MM.1S (cell line): Measurements from ENCODE around the gene KIF25.

Experiments used
- DNase-seq: peaks from one replicate; pipeline ENCODE4 v3.0.0-alpha.2; 2015
- H2AFZ ChIP-seq: fragments of 300-600 bp; sonication (generic); 2 replicates; pipeline ENCODE4 v1.6.0; 2016; ENCODE audit warnings: antibody characterized with exemption, low read length
- H3F3A ChIP-seq: fragments of 300-600 bp; sonication (generic); 2 replicates; pipeline ENCODE4 v1.6.1; 2016; ENCODE audit warnings: mild to moderate bottlenecking, antibody characterized with exemption, low read length, moderate library complexity, mixed read lengths; ENCODE audit not compliant: insufficient read depth
- H3K27ac ChIP-seq: fragments of 300-600 bp; sonication (generic); 2 replicates; pipeline ENCODE4 v1.5.1; 2016; ENCODE audit warnings: mild to moderate bottlenecking, low read length
- H3K27me3 ChIP-seq: fragments of 300-600 bp; sonication (generic); replicated peaks from 2 replicates; pipeline ENCODE4 v1.6.0; 2016; ENCODE audit warnings: low read length; ENCODE audit not compliant: insufficient read depth
- H3K36me3 ChIP-seq: fragments of 300-600 bp; sonication (generic); replicated peaks from 2 replicates; pipeline ENCODE4 v1.6.1; 2016; ENCODE audit warnings: mild to moderate bottlenecking, low read length, mixed read lengths; ENCODE audit not compliant: insufficient read depth
- H3K4me1 ChIP-seq: fragments of 300-600 bp; sonication (generic); 2 replicates; pipeline ENCODE4 v1.6.1; 2016; ENCODE audit warnings: low read length, mixed read lengths
- H3K4me2 ChIP-seq: fragments of 300-600 bp; sonication (generic); 2 replicates; pipeline ENCODE4 v1.6.0; 2016; ENCODE audit warnings: low read depth, low read length
- H3K4me3 ChIP-seq: fragments of 300-600 bp; sonication (generic); 2 replicates; pipeline ENCODE4 v1.5.1; 2016; ENCODE audit warnings: low read length, mixed read lengths
- H3K79me2 ChIP-seq: fragments of 300-600 bp; sonication (generic); 2 replicates; pipeline ENCODE4 v1.6.1; 2016; ENCODE audit warnings: mixed run types, low read length, mixed read lengths
- H3K9ac ChIP-seq: fragments of 300-600 bp; sonication (generic); 2 replicates; pipeline ENCODE4 v1.6.1; 2016; ENCODE audit warnings: low read length, mixed read lengths
- H3K9me2 ChIP-seq: fragments of 300-600 bp; sonication (generic); replicated peaks from 2 replicates; pipeline ENCODE4 v1.6.1; 2016; ENCODE audit warnings: mild to moderate bottlenecking, low read length, mixed read lengths; ENCODE audit not compliant: insufficient read depth
- H3K9me3 ChIP-seq: fragments of 300-600 bp; sonication (generic); replicated peaks from 2 replicates; pipeline ENCODE4 v1.6.1; 2016; ENCODE audit warnings: mild to moderate bottlenecking, low read length, mixed read lengths; ENCODE audit not compliant: insufficient read depth
- H4K20me1 ChIP-seq: fragments of 300-600 bp; sonication (generic); 2 replicates; pipeline ENCODE4 v1.6.1; 2016; ENCODE audit warnings: mild to moderate bottlenecking, low read length, moderate library complexity, mixed read lengths; ENCODE audit not compliant: insufficient read depth
- EZH2 ChIP-seq: fragments of 300-600 bp; sonication (generic); optimal IDR thresholded peaks from 2 replicates; pipeline ENCODE3; 2017; ENCODE audit warnings: low read depth, mild to moderate bottlenecking, antibody characterized with exemption, low read length, mixed read lengths
- EZH2phosphoT487 ChIP-seq: fragments of 300-600 bp; sonication (generic); IDR thresholded peaks from 2 replicates; pipeline ENCODE4 v1.6.1; 2018; ENCODE audit warnings: antibody characterized with exemption, low read length
- TF ChIP-seq, protein P1 (sequence below): fragments of 300-600 bp; sonication (generic); IDR thresholded peaks from 2 replicates; pipeline ENCODE4 v1.5.1; 2016; ENCODE audit warnings: antibody characterized with exemption, low read length, mixed read lengths

Gene KIF25

DNA sequence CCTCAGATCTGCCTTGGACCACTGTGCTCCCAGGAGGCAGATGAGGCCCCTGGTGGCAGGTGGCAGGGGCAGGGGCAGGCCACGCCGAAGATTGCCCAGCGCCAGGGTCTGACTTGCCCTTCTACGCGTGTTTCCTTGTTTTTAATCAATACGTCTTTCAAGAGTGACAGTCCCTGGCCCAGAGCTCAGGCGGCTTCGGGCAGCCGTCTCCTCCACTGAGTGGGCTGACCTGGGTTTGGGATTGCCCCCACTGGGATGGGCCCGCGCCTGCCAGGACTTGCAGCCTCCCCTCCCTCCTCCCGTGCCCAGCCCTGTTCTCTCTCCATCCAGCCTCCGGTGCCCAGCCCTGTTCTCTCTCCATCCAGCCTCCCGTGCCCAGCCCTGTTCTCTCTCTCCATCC is 60.4 kb downstream of the KIF25 start:
- Histone ChIP-seq H3K27me3 (no peaks in the 10 kb centered on the region), H3K9ac (no peak overlapping the region), H3K79me2 (no peaks in the 10 kb centered on the region), H3K4me2 (no peak overlapping the region), H2AFZ (no peak overlapping the region), H3K9me2 (no peaks in the 10 kb centered on the region), H3K36me3 (no peaks in the 10 kb centered on the region), H3K4me1 (no peaks in the 10 kb centered on the region), H3K27ac (no peak overlapping the region), H4K20me1 (no peaks in the 10 kb centered on the region), H3F3A (no peaks in the 10 kb centered on the region), H3K4me3 (no peak overlapping the region), H3K9me3 (no peaks in the 10 kb centered on the region)
- DNase-seq = no peak
- no peak for TF ChIP-seq EZH2
- no peak for TF ChIP-seq EZH2phosphoT487
- TF ChIP-seq, protein P1, sequence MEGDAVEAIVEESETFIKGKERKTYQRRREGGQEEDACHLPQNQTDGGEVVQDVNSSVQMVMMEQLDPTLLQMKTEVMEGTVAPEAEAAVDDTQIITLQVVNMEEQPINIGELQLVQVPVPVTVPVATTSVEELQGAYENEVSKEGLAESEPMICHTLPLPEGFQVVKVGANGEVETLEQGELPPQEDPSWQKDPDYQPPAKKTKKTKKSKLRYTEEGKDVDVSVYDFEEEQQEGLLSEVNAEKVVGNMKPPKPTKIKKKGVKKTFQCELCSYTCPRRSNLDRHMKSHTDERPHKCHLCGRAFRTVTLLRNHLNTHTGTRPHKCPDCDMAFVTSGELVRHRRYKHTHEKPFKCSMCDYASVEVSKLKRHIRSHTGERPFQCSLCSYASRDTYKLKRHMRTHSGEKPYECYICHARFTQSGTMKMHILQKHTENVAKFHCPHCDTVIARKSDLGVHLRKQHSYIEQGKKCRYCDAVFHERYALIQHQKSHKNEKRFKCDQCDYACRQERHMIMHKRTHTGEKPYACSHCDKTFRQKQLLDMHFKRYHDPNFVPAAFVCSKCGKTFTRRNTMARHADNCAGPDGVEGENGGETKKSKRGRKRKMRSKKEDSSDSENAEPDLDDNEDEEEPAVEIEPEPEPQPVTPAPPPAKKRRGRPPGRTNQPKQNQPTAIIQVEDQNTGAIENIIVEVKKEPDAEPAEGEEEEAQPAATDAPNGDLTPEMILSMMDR = no peak

DNA sequence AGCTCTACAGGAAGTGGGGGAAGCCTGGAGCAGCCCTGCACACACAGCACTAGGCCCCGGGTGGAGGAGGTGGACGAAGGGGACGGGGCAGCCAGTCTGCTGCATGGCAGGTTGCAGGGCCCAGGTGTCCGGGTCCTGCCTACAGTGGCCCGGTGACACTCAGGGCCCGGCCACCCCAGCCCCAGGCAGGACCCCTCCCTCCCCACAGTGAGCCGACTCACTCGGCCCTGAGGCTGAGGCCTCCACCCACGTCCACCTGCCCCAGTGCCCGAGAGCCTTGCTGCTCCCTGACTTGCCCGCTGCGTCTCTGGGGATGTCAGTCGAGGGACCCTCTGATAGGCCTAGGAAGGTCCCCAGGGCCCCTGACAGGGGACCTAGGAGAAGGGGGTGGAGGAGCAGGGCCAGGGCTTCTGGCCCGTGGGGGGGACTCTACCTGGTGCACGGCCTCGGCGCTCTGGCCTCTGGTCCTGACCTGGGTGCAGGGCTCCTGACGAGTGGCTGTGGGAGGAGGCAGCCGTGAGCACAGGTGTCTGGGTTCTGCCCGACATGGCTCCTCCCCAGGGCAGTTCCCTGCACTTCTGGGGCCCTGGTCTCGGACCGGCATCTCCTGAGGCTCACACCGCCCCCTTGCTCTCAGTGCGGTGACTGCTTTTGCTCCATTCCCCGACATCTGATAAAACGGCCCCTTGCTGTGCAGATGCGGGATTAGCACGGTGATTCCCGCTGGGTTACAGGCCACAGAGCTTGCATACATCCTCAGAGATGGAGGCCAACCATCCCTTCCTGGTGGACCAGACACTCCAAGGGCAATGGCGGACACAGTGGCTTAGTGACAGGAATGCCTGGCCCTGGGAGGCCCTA is 61.5 kb downstream of the KIF25 start:
- Histone ChIP-seq H3K4me1 (no peaks in the 10 kb centered on the region), H3K27me3 (no peaks in the 10 kb centered on the region), H3K9me2 (no peaks in the 10 kb centered on the region), H4K20me1 (no peaks in the 10 kb centered on the region), H3K9ac (no peak overlapping the region), H3K36me3 (no peaks in the 10 kb centered on the region), H3K79me2 (no peaks in the 10 kb centered on the region), H3K9me3 (no peaks in the 10 kb centered on the region), H3F3A (no peaks in the 10 kb centered on the region), H3K4me2 (no peak overlapping the region), H3K27ac (no peak overlapping the region), H2AFZ (no peak overlapping the region), H3K4me3 (no peak overlapping the region)
- TF ChIP-seq, protein P1 = no peak
- TF ChIP-seq EZH2phosphoT487 = no peak
- no peak for TF ChIP-seq EZH2
- DNase-seq = peak; percentile 17

DNA sequence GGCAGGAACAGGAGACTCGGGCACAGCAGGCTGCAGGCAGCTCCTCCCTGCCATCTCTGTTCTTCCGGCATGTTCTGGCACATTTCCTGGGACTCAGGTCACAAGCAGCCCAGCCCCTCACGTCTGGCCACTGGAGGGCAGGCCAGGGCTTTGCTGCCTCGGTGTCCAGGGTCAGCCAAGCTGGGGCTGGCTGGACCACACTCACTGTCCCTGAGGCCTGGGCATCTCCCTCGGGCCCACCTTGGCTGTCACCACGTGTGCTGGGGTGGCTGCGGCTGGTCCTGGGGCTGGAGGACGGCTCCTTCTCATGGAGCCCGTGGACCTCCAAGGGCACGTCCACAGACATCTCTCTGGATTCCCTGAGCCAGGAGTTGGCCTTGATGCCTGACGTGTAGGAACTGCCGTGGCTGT is 63.1 kb downstream of the KIF25 start:
- H3F3A ChIP-seq = no peaks in the 10 kb centered on the region
- H3K4me3 ChIP-seq = no peak overlapping the region
- no peak overlapping the region for H2AFZ ChIP-seq
- no peaks in the 10 kb centered on the region for H3K79me2 ChIP-seq
- H3K9me2 ChIP-seq = no peaks in the 10 kb centered on the region
- H3K4me2 ChIP-seq = no peak overlapping the region
- H4K20me1 ChIP-seq = no peaks in the 10 kb centered on the region
- no peaks in the 10 kb centered on the region for H3K9me3 ChIP-seq
- DNase-seq = no peak
- no peaks in the 10 kb centered on the region for H3K36me3 ChIP-seq
- H3K4me1 ChIP-seq = no peaks in the 10 kb centered on the region
- H3K27ac ChIP-seq = no peak overlapping the region
- no peaks in the 10 kb centered on the region for H3K27me3 ChIP-seq
- no peak for TF ChIP-seq EZH2phosphoT487
- TF ChIP-seq, protein P1 = no peak
- no peak for TF ChIP-seq EZH2
- no peak overlapping the region for H3K9ac ChIP-seq
